ENCODE results near the gene VIT.

VIT gene

GRCh38 chr2:36696533-36696932, at the start of gene VIT:
TSS of gene VIT (plus strand) at chr2:36696707. CDS start at chr2:36716371, 19,664 bp downstream.
- DNase-seq = no peak

DNA sequence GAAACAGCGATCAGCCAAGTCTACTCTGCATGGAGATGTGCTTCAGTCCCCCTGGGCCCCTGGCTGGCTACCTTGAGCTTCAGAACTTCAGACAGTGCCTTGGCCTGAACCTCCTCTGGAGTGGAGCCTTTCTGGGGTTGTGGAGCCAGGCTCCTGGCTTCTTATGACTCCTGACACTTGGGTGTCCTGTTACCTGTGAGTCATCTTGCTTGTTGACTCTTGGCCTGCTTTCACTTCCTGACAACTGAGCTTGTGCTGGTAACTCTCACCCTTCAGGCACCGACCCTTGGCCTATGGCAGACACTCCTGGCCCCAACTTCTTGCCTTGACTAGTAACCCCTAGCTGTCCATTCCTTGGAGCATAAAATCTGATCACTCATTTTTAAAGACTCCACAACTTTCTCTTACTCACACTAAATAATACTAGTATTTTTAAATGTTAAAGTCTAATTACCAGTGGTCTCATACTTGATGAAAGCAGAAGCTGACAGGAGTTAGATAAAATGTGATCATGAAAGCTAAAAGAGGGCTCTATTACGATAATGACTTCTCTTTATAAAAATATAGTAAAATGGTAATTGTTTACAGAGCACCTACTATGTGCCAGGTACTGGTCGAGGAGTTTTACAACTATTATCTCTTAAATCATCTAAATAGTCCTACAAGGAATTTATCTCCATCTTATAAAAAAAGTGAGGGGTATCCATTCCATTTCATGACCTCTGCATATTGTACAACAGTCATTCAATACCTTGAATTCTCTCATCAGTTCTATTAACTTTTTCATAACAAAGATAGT, 46.3 kb upstream of the VIT start:
- DNase-seq = no peak

DNA sequence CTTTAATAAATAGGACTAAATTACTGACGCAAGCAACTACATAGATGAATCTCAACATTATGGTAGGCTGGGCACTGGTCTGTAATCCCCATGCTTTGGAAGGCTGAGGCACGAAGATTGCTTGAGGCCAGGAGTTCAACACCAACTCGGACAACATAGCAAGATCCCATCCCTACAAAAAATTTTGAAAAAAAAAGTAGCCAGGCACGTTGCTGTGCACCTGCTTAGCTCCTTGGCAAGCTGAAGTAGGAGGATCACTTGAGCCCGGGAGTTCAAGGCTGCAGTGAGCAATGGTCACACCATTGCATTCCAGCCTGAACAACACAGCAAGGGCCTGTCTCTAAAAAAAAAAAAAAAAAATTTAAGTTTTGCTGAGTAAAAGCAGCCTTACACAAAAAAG, 43.4 kb upstream of the VIT start:
- no peak for DNase-seq

DNA sequence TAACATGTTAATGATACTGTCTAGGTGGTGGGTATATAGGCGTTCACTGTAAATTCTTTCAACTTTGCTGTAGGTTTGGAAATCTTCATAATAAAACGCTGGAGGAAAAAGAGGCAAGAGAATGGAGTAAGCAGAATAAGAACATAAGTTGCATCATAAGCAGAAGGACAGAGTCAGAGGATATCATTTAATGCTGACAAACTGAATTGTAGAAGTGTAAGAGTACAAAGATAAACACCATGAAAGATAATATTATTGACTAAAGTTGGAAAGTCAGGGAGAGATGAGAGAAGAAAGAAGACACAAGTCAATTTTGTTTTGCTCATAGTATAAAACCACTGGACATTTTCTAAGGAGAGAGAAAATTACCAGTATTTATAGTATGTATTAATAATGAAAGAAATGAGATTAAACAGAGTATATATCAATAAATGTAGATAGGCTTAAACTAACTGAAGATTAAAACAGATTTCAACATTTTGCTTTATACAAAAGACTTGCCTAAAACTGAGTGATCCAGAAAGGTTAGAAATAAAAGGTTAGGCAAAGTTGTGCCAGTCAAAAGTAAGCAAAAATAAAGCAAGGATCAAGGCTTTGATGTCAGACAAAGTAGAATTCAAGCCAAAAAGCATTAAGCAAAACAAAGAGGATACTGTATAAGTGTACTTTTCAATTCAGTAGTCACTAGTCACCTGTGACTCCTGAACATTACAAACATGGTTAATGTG, 42.4 kb upstream of the VIT start:
- no peak for DNase-seq

GRCh38 chr2:36655453-36655852, 41.1 kb upstream of the VIT start:
- DNase-seq = no peak

DNA sequence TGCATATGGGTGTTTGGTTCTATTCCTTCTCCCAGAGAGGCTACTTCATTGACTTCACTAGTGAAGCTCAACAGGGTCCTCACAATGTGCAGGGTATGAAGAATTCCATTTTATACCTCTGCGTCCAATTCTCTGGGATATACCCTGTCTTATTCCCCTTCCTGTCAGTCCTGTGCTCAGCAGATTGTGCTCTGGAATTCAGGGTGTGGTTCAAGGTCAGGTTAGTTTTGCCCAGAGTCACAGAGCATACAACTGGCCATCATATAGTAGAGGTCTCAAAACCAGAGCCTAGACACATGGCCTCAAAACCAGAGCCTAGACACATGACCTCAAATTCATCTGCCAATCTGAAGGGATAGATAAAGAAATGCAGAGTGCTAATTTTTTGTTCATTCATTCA, 38.8 kb upstream of the VIT start:
- DNase-seq = no peak

GRCh38 chr2:36658277-36658748, 38.2 kb upstream of the VIT start:
- no peak for DNase-seq

DNA sequence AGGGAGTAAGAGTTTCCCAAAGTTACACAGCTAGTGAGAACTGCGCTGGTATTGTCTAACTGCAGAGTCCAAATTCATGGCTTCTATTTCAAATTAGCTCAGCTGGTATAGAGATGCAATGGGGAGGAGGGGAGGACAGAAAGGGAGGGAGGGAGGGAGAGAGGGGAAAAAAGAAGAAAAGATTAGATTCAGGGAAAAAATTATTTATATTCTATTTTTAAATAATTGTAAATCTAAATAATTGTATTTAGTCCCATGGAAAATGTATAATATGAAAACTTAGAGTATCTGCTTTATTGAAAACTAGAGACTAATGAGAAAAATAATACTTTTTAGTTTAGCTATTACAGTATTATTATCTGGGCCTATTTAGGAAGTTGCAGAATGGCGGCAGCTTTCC, 37.3 kb upstream of the VIT start:
- no peak for DNase-seq

- DNase-seq = no peak
Observed at GRCh38 chr2:36659872-36660312, 36.6 kb upstream of the VIT start.

- no peak for DNase-seq
Observed at GRCh38 chr2:36662638-36663037, 33.9 kb upstream of the VIT start.

DNA sequence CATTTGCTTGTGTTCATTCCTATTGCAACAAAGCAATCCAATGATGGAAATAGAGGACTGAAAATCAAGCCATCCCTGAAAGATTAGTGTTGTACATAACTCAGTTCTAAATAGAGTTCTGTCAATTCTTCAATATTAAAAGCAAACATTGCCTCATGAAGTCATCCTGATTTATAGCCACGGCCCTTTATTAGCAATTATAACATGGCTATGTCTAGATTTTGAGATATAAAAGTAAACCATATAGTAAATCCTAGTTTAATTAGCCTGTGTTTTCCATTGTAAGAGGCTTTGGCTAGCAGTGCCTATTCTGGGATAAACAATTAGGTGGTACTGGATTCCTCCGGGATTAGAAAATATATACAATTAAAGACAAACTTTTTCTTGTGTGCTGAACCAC, 33.2 kb upstream of the VIT start:
- no peak for DNase-seq

GRCh38 chr2:36663851-36664695, 32.4 kb upstream of the VIT start:
- DNase-seq = peak; percentile 51

DNA sequence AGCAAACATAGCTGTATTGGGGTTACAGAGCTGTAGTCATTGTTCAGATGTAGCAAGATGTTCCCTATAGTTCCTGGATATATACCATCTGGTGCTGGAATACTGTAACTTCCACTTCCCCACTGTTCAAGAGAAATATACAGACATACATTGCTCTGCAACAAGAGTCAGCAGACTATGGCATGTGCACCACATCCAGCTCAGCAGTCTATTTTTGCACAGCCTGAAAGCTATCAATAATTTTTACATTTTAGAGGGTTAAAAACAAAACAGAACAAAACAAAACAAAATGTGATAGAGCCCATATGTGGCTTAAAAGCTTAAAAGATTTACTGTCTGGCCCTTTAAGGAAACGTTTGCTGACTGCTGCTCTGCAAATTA, 31.8 kb upstream of the VIT start:
- DNase-seq = no peak

- no peak for DNase-seq
Observed at GRCh38 chr2:36667931-36668330, 28.6 kb upstream of the VIT start.

GRCh38 chr2:36670881-36671595, 25.5 kb upstream of the VIT start:
- no peak for DNase-seq

DNA sequence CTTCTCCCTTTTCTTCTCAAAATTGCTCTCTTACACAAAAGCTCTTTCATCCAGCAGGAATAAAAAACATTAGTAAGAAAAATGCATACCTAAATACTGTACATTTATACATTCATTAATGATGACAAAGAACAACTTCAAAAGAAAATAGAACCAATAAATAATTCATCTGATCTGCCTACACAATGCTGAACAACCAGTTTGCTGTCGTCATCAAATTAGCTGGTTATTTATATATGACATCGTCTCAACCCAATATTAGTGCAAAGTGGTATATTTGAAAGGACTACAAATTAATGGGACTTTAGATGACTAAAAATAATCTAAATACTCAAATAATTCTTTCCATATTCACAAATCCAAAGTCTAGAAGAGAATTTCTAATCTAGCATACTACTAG, 24.8 kb upstream of the VIT start:
- no peak for DNase-seq

GRCh38 chr2:36672199-36672598, 24.3 kb upstream of the VIT start:
- peak; percentile 1 for DNase-seq

DNA sequence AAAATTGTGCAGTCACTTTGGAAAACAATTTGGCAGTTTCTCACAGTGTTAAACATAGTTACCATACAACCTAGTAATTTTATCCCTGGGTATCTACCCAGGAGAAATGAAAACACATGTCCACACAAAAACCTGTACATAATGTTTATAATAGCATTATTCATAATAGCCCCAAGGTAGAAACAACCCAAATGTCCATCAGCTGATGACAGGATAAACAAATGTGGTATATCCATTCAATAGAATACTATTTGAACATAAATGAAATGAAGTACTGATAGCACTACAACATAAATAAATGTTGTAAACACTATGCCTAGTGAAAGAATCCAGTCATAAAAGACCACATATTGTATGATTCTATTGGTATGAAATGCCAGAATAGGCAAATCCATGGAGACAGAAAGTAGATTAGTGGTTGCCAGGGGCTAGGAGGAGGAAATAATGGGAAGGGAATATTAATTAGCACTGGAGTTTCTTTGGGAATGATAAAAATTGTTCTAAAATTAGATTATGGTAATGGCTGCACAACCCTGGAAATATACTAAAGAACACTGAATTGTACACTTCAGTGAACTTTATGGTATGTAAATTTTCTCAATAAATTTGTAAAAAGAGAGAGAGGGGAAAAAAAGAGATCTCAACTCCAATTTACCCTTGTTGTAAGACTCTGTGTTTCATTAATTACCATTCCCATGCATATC, 20.8 kb upstream of the VIT start:
- DNase-seq = no peak

GRCh38 chr2:36676364-36676763, 20.1 kb upstream of the VIT start:
- DNase-seq = no peak

DNA sequence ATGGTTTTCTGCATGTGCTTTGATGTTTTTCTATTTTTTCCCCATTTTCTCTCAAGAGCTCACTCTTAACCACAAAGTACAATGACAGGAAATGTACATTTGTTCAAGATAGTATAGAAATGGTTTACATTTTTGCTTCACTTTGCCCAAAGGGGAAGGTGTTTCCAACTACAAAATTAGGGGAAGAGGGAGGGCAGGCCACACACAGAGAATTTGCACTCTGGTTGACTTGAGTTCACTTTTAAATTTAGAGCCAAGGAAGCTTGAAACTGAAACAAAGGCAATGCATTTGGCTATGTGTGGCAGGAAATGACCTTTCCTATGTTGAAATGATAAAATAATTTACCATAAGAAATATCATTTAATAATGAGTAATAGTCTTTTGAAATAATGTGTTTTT, 19.1 kb upstream of the VIT start:
- DNase-seq = no peak

- DNase-seq = no peak
Observed at GRCh38 chr2:36677996-36678605, 18.4 kb upstream of the VIT start.

GRCh38 chr2:36678856-36679255, 17.7 kb upstream of the VIT start:
- DNase-seq = no peak

Data from midbrain (tissue), 1 donor.